HEK293T (cell line): Measurements from ENCODE around the gene EP300.

ENCODE experiments used
- FOXA1 ChIP-seq: fragments of 450-650 bp; IDR thresholded peaks from 2 replicates; pipeline ENCODE4 v1.6.1; 2016; ENCODE audit warnings: mild to moderate bottlenecking
- FOXK2 ChIP-seq: fragments of 450-650 bp; IDR thresholded peaks from 2 replicates; pipeline ENCODE4 v1.6.1; 2016; ENCODE audit warnings: mild to moderate bottlenecking
- NFRKB ChIP-seq: fragments of 450-650 bp; IDR thresholded peaks from 2 replicates; pipeline ENCODE4 v1.6.1; 2016; ENCODE audit warnings: mild to moderate bottlenecking, moderate library complexity
- SUZ12 ChIP-seq: fragments of 450-650 bp; IDR thresholded peaks from 2 replicates; pipeline ENCODE4 v1.6.1; 2016; ENCODE audit warnings: mild to moderate bottlenecking
- TF ChIP-seq, protein P1 (sequence below): fragments of 450-650 bp; IDR thresholded peaks from 2 replicates; pipeline ENCODE4 v1.6.1; 2016

DNA sequence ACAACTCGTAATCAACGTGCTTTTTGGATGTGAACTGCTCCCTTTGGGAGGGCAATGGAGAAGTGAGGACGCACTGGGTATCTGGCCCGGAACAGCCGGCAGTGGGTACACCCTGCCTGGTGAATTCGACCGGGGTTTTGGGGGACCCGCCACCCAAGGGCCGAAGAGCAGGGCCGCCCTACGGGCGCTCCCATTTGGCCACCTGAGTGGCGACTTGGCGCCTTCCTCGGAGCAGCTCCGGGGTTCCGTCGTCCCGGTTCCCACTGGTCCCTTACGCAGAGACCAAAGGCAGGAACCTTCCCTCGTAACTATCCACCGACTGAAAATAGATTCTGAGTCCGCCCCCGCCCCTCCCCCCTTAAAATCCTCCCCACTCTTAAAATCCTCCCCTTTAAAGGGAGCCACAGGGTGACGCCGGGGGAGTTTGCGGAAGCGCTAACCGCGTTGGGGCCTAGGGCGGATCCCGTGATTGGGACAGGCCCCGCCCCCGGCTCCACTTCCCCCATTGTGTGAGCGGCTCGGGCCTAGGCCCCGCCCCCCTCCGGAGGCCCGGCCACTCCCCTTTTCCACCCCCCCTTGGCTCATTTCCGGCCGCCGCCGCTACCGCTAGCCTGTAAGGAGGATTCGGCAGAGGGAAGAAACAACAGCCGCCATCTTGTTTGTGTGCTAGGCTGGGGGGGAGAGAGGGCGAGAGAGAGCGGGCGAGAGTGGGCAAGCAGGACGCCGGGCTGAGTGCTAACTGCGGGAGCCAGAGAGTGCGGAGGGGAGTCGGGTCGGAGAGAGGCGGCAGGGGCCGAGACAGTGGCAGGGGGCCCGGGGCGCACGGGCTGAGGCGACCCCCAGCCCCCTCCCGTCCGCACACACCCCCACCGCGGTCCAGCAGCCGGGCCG is 1.0 kb upstream of the EP300 start:
- no peak for TF ChIP-seq SUZ12
- TF ChIP-seq, protein P1, sequence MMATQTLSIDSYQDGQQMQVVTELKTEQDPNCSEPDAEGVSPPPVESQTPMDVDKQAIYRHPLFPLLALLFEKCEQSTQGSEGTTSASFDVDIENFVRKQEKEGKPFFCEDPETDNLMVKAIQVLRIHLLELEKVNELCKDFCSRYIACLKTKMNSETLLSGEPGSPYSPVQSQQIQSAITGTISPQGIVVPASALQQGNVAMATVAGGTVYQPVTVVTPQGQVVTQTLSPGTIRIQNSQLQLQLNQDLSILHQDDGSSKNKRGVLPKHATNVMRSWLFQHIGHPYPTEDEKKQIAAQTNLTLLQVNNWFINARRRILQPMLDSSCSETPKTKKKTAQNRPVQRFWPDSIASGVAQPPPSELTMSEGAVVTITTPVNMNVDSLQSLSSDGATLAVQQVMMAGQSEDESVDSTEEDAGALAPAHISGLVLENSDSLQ, result no peak
- no peak for TF ChIP-seq FOXA1
- no peak for TF ChIP-seq FOXK2
- TF ChIP-seq NFRKB, result peak; percentile 85
